SW480 (cell line): ENCODE results near the gene COL20A1.

ENCODE experiments used
- DNase-seq: peaks from one replicate; pipeline ENCODE4 v3.0.0-alpha.2; 2016; ENCODE audit warnings: low spot score

COL20A1 gene

DNA sequence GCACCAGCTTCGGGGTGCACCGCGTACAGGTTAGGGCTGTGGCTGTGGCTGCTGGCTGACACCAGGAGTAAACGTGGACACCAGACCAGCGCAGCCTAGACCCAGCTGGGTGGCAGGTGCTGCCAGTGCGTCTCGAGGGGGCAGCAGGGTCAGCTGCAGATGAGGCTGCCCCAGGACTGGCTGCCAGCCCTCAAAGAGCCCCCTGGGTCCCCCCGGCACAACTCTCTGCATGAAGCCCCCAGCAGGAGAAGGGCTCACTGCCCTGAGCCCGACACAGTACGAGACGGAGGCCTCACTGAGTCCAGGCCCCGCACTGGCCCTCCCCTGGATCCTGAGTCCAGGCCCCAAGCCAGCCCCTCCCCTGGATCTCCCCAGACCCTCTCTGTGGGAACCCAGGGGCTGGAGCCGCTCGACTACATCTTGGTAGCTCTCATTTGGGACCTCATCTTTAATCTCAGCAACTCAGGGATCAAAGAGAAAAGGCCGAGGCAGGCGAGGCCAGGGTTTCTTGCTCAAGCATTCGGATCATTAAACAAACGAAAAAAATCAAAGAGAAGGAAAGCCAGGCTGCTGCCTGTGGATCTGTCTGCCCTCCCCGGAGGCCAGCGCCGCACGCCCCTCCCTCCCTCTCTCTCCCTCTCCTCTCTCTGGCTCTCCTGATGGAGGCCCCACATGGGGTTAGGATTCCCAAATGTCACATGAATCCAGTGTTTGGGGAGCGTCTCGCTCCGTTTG is 31.8 kb upstream of the COL20A1 start:
- DNase-seq = no peak

DNA sequence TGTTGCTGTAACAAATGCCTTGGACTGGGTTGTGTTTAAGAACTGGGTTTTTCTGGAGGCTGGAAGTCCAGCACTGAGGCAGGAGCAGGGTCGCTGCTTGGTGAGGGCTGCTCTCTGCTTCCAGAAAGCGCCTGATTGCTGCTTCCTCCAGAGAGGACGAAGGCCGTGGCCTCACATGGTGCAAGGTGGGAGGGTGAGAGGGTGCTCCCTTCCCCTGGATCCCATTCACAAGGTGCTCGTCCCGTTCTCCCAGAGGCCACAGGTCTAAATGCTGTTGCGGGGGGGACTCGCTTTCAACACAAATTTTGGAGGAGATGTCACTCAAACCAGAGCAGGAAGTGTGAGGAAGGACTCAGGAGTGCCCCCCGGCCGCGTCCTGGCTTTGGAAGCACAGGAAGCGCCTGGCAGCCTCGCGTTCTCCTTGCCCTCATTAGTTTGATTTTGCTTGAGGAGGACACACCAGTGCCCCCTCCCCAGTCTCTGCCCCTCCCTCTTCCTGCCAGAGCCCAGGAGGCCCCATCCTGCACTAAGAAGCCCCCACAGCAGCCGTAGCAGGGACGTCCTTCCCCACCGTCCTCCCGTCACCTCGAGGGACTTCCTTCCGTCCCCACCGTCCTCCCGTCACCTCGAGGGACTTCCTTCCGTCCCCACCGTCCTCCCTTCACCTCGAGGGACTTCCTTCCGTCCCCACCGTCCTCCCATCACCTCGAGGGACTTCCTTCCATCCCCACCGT is 31.0 kb upstream of the COL20A1 start:
- DNase-seq = no peak

DNA sequence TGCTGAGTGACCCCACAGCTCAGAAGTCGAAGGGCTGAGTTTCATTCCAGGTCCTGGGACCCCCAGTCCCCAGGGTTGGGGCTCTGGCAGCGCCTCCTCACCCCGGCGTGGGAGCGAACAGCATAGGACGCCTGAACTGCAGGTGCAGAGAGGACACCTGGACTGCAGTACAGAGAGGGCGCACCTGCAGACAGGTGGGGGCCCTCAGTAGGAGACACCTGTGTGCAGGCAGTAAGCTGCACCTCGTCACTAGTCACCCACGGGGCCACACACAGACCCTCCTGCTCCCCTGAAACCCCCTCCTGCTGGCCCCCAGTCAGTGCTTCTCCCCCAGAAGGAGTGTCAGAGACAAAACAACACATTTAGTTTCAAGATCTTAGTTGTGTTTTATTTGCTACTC is 30.1 kb upstream of the COL20A1 start:
- no peak for DNase-seq

DNA sequence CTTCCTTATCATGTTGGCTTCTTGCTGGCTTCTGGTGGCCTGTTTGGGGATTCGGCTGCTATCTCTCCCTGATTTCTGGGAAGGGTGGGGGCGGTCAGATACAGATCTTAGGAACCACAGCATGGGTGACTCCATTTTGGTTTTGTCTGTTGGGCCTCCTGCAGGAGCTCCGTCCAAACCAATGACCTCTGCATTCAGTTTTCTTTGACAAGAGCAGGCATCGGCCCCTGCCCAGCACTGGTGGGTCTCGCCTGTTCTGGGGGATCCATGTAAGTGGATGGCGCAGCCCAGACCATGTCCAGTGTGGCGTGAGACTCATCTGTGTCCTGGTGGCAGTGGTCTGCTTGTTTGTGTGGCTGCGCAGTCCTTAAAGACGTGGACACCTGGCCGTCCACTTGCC is 29.0 kb upstream of the COL20A1 start:
- DNase-seq = no peak

DNA sequence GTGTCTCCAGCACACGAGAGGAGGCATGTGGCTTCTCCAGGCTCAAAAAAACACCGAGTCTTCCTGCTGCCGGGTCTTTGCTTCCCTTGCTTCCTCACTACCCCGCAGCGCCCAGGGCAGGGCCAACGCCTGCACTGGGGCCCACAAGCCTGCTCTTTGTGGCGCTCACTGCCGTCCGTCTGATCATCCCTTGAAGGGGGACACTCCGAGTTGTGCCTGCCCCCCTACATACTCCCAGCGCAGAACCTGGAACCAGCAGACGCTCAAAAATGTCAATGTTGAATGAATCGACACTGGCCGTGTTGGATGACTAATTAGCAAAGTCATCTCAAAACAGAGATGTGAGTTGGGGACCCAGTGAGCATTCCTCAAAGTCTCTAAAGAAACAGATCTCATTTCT is 28.5 kb upstream of the COL20A1 start:
- DNase-seq = no peak

DNA sequence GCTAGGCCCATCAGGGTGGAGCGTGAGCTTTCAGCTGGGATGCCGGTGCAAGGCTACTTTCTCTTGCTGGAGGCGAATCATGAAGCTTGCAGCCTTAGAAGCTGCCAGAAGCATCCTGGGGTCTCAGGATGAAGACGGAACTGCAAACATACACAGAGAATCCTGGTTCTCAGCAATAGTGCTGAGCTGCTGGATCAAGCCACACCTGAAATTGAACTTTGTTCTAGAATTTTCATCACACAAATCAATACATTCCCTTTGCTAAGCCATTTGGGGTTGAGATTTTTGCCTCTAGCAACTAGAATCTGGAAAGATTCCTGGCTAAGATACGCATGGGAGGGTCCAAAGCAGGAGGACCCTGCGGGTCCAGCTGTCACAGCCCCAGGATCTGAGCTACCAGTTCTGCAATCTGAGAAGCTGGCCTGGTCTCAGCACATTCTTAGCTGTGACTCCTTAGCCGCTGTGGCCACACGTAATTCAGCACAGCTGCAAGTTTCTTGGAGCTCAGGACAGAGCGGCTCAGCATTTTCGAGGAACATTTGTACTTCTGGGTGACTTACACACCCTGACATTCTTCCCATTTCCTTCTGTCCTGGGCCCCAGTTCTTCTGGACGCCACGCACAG is 27.0 kb upstream of the COL20A1 start:
- DNase-seq = no peak

DNA sequence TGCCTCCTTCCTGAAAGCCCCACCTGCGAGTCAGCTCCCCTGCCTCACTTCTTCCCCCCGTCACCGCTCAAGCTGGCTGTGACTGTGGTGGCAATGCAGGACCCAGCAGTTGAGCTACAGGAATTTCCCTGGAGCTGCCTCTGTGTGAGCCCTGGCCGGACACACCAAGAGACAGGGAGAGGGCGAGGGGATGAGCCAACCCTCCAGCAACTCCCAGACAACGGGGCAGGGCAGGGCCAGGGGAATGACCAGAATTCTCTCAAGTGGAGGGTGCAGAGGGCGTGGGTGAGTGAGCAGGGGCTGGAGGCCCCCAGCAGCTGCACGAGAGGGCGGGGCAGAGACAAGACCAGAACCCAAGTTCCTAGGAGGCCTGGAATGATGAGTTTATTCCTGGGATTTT is 25.3 kb upstream of the COL20A1 start:
- DNase-seq = peak; percentile 74

DNA sequence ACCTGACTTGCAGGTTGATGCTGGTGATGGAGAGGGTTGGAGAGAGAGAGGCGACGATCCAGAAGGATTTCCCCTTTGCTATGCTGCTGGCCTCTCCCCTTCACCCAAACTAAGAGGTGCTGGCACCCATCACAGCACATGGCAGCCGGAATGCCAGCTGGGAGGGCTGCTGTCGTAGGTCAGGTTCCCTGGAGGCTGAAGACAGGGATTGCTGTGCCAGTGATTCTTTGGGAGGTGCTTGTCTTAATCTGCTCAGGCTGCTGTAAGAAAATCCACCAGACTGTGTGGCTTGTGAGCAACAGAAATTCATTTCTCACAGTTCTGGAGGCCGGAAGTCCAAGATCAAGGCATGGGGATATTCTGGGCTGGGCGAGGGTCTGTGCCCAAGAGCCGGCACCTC is 24.7 kb upstream of the COL20A1 start:
- no peak for DNase-seq

DNA sequence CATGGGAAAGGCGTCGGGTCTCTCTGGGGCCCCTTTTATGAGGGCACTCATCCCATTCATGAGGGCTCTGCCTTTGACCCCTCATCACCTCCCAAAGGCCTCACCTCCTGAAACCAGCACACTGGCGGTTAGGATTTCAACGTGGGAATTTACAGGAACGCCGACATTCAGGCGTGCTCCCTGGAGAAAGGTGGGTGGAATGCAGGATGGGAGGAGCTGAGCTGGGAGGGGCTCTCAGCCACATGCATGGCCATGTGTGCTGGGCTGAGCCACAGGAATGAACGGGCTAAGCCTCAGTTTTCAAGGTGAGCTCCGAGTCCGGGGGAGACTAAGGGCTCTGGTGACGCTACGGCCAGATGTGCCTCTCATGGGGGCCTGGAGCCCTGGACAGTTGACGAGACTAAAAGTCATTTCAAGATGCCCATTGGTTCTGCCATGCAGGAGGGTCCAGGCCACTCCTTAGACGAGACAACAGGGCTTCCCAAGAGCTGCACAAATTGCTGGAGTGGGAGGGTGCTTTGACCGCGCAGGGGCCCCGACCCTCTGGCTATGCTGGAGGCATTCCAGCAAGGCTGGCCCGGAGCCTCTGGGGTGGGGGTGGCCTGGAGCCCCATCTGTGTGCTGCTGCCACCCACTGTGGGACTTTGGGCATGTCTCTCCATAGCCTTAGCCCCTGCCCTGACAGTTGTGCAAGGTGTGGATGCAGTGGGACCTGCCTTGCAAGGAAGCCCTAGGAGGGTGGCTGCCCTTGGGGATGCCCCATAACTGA is 24.1 kb upstream of the COL20A1 start:
- peak; percentile 95 for DNase-seq

DNA sequence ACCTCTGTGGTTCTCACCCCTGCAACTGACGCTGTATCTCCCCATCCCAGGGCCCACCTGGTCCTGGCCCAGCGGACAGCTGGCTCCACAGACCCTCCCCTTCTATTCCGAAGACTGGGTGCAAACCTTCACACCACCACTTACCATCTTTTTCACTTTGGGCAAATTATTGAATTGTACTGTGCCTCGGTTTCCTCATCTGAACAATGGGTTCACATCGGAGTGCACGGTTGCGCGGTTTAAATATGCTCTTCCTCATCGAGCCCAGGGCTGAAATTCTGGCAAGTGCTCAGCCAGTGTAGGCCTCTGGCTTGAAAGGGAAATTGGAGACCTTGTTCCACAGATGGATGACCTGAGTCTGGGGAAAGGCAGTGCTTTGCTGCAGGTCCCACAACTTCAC is 23.3 kb upstream of the COL20A1 start:
- no peak for DNase-seq

DNA sequence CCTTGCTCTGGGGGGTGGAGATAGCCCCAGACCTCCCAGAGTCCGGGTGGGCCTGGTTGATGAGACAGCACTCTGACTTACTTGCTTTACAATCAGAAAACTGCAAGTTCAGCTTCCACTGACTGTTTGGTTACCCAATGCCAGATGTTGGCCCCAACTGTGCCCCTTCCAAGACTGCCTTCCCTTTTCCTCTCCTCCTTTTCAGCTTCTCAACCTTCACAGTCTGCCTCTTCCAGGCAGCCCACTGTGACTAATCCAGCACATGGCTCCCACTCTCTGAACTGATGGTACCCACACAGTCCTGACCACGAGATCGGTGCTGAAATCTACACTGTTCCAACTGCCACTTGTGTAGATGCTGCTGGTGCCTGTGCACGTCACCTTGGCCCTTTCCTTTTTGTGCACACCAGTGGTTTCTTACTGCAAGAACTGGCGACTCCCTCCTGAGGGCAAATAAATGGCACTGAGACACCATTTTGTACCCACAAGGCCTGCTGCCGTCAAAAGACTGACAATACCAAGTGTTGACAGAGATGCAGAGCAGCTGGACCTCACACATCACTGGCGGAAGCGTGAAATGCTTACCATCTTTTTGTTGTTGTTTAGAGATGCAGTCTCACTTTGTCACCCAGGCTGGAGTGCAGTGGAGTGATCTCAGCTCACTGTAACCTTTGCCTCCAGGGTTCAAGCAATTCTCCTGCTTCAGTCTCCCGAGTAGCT is 22.2 kb upstream of the COL20A1 start:
- no peak for DNase-seq

DNA sequence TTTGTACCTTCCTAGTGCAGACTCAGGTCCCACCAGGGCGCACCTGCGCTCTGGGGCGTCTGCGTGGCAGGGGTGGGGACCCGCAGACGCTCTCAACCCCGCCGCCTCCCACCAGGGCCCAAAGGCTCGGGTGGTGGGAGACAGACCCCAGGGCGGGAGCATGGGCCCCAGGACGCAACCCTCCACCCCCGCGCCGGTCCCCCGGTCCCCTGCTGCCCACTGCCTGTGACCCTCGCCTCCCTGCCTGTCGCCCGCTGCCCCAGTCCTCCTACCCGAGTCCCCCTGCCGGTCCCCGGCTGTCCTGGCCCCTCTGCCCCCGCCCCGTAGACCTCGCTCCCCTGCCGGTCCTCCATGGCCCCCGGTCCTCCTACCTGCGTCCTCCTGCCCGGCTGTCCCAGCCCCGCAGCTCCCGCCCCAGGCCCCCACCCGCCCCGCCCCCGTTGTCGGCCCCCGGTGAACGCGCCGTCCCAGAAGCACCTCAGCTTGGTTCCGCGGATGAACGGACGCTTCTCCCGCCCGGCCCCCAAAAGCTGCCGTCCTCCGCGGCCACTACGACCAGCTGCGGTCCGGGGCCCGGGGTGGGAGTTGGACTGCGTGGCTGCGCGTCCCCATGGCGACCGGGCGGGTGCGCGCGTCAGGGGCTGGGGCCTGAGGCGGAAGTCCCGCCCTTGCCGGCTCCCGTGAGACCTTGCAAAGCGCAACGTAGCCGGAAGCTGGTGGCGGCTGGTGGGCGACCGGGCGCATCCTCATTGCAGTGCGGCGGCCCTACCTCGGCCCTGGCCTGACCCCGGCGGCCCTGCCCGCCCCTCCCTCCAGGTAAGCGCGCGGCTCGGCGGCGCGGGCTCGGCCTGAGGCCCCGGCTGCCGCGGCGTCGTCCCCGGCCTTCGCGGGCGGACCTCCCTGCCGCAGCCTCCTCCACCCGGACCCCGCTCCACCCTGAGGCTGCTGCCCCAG is 20.6 kb upstream of the COL20A1 start, which contains the start of gene ARFGAP1:
Gene ARFGAP1, plus strand, starts transcription at position 709 of the 954 bp plus-strand sequence. CDS start 2,768 bp downstream, outside the sequence.
- peak; percentile 92 for DNase-seq

DNA sequence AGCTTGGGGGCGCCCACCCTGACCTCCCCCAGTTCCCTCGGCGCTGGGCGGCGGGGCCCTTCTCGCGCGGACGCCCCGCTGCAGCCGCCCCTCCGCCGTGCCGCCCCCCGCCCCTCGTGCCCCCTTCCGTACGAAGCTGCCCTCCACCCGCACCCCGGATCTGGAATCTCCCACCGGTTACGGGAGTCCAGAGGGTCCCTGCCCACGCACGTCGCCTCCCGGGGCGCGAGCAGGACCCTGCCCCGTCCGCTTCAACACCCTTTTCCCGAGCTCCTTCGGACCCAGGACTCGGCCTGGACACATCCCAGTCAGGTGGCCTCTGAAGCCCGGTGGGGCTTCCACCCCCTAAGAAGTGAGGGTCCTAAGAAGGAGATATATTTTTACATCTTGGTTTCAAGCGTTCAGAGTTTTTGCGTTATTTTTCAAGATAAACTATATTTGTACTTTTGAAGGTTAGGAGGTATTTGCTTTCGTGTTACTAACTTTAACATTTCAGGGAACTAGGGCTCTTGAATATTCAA is 19.9 kb upstream of the COL20A1 start:
- no peak for DNase-seq

DNA sequence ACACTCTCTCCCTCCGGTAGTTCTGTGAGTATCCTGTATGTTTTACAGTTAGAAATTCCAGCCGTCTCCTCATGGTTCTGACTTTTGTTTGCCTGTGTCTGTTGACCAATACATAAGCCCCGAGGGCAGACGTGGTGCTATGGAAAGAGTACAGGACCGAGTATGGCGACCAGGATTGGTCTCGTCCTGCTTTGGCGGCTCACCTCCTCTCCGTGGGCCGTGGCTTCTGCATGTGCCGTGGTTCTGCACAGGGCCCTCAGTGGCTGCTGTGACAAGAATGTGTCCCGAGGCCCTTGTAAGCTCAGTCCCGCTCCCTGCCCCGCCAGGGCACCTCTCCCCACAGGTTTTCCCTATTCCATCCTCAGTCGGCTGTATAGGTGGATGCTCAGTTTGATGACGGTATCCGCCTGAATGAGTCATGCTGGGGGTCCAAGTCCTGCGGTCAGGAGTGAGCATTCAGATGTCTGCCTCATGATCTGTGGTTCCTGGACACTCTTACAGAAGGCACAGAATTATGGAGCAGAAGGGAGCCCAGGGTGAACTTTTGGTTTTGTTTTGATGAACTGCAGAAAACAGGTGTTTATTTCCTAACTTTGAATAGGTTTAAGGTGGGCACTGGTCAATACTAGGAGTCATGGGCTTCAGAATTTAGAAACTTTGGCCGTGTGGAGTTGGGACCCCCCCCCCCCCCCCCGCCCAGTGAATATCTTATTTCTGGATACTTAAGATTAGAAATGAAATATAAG is 19.2 kb upstream of the COL20A1 start:
- peak; percentile 85 for DNase-seq

DNA sequence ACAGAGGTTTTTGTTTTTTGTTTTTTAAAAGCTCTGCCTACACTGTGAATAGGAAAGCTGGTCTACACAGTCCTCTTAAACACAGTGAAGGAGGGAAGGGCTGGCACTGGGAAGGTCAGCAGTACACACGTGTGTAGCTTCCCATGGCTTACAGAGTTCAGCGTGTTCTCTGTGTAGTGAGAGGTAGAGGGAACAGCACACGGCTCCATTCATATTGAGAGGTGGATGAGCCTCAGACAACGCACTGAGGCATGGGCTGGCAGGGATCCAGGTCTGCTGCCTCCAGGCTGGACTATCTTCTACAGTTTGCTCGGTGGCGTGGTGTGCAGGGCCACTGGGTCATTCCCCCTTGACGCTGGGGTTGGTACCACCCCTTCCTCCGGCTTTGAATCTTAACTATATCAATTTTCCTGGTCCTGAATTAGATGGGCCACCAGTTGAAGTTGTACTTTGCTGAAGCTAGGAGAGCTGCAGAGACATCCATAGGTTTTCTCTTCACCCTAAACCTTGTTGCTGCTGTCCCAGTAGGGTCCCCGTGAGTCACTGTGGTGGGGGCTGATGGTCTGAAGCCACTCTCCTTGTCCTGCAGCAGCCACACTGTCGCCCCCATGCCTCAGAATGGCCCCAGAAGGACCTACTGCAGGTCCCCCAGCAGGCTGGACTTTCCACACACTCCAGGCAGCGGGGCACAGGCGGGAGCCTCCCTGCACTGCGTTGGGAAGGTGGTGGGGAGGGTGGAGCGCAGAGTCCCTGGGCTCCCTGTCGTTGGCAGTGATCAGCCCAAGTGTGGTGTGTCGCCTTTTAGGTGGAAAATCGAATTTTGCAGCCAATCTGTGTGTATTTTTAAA is 18.4 kb upstream of the COL20A1 start:
- no peak for DNase-seq

DNA sequence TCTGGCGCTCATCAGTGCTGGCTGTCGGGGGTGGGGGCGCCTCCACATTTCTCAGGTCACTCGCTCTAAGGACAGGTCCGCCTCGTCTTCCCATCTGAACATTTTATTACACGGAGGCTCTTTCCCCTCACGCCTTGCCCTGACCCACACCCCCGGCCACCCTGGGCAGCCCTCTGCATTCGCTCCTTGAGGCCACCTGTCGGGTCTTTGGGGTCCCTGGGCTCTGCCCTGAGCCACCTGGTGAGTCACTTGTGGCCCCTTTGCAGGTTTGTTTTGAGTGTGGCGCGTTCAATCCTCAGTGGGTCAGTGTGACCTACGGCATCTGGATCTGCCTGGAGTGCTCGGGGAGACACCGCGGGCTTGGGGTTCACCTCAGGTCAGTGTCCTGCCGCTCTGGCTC is 17.2 kb upstream of the COL20A1 start:
- no peak for DNase-seq

DNA sequence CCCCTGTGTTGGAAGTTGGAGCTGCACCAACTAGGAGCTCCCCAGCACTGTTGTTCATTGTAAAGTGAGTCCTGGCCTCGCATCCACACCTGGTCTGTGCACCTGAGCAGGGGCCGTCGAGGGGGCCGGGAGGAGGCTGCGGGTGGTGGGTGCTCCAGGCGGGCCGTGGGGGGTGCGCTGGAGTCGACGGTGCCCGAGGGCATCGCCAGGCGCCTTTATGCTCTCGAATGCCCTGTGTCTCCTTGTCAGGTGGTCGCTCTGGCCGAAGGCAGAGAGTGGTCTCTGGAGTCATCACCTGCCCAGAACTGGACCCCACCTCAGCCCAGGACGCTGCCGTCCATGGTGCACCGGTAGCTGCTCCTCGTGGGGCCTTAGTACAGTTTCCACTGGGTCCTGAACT is 16.0 kb upstream of the COL20A1 start:
- DNase-seq = no peak

DNA sequence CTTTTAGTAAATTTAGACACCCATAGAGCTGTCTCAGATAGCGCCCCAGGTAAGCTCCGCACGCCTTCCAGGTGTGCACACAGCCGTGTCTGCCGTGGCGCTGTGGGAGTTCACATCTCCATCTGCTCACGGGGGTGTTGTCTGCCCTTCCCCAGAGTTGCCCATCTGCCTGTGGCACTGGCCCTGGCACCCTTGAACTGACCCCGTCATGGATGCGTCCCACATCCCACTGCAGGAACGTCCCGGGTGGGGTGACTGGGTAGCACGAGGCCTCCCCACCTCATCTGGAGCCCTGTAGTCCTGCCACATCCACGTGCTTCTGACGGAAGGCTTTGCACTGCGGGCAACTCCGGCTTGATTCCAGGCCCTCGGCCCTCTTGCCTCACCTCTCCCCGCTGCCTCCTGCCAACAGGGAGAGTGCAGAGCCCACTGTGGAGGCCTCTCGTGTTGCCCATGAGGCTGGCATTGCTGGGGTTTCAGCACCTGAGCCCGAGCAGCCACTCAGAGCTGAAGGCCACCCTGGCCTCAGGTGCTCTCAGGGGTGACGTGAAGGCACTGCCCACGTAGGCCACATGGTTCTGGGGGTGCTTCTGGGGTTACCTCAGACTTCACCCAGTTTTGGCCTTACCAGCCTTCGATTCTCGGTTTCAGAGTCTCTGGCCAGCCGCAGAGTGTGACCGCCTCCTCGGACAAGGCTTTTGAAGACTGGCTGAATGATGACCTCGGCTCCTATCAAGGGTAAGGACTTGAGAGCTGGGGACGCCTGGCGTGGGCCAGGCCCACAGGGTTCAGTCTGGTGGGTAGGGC is 15.3 kb upstream of the COL20A1 start:
- DNase-seq = no peak
